Measurements from ENCODE around the gene THRA.

Gene THRA, protein sequence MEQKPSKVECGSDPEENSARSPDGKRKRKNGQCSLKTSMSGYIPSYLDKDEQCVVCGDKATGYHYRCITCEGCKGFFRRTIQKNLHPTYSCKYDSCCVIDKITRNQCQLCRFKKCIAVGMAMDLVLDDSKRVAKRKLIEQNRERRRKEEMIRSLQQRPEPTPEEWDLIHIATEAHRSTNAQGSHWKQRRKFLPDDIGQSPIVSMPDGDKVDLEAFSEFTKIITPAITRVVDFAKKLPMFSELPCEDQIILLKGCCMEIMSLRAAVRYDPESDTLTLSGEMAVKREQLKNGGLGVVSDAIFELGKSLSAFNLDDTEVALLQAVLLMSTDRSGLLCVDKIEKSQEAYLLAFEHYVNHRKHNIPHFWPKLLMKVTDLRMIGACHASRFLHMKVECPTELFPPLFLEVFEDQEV

DNA sequence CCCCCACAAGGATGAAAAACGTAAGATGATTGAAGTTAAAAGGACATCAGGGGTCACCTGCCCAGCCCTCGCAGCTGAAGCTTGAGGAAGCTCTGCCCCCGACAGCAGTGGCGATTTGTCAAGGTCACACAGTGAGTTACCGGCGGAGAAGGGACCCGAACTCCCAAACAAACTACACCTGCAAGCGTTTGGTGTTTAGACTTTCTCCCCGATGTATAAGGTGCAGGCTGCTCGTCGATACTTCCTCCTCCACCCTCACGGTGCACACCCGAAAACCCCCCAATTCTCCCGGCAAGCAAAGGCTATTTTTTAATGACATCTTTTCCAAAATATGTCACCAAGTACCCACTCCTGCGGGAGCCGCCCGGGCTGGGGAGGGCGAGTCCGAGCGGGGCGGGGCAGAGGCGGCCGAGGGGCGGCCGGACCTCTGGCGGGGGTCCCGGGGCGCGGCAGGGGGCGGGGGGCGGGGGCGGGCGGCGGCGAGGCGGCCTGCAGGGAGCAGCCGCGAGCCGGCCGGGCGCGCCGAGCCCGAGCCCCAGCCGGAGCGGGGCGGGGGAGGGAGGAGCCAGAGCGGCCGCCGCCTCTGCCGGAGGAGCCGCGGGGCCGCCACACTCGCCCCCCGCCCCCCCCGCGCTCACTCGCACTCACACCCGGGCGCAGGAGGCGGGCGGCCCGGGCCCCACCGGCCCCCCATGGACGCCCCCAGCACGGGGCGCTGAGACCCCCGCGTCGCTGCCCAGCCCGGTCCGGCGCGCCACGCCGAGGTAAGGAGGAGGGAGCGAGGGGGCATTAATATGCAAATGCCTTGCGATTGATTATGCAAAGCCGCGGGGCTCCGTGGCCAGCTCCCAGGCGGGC is at the start of gene THRA:
Gene THRA (plus strand): TSS at position 637 of the 858 bp plus-strand sequence. CDS start 11,524 bp downstream, outside the sequence.
- DNase-seq (ENCODE audit: low read depth), result no peak

DNA sequence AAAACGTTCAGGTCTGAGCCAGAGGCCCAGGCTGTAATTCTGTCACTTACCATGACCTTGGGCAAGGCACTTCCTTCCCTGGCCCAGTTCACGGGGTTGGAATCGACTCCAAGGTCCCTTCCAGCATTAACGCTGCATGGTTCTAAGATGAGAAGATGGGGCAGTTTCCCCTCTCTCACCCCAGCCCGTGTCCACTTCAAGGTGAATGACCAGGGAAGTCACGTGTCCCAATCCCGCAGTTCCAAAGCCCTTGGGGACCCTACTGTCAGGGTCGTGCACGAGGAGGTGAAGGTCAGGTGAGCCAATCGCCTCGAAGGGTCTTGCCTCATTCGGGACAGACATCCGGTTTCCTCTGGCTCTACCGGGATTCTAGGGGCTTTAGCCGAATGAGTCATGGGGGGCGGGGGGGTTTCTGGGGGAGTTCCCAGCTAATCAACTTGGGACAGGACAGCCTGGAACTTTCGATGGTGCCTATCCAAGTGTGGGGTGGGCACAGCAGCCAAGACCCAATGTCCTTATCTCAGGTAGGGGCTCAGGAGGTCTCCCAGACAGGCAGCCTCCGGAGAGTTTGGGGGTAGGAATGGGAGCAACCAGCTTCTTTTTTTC is 48.3 kb upstream of the THRA start:
- no peak for DNase-seq (ENCODE audit: low read depth)

DNA sequence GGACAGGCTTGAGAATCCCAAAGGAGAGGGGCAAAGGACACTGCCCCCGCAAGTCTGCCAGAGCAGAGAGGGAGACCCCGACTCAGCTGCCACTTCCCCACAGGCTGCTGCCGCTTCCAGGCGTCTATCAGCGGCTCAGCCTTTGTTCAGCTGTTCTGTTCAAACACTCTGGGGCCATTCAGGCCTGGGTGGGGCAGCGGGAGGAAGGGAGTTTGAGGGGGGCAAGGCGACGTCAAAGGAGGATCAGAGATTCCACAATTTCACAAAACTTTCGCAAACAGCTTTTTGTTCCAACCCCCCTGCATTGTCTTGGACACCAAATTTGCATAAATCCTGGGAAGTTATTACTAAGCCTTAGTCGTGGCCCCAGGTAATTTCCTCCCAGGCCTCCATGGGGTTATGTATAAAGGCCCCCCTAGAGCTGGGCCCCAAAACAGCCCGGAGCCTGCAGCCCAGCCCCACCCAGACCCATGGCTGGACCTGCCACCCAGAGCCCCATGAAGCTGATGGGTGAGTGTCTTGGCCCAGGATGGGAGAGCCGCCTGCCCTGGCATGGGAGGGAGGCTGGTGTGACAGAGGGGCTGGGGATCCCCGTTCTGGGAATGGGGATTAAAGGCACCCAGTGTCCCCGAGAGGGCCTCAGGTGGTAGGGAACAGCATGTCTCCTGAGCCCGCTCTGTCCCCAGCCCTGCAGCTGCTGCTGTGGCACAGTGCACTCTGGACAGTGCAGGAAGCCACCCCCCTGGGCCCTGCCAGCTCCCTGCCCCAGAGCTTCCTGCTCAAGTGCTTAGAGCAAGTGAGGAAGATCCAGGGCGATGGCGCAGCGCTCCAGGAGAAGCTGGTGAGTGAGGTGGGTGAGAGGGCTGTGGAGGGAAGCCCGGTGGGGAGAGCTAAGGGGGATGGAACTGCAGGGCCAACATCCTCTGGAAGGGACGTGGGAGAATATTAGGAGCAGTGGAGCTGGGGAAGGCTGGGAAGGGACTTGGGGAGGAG is 47.5 kb upstream of the THRA start, which contains the start of gene CSF3:
Gene CSF3 (plus strand): TSS at position 436 of the 993 bp plus-strand sequence. CDS start 35 bp downstream, at position 471.
- DNase-seq (ENCODE audit: low read depth), result no peak

DNA sequence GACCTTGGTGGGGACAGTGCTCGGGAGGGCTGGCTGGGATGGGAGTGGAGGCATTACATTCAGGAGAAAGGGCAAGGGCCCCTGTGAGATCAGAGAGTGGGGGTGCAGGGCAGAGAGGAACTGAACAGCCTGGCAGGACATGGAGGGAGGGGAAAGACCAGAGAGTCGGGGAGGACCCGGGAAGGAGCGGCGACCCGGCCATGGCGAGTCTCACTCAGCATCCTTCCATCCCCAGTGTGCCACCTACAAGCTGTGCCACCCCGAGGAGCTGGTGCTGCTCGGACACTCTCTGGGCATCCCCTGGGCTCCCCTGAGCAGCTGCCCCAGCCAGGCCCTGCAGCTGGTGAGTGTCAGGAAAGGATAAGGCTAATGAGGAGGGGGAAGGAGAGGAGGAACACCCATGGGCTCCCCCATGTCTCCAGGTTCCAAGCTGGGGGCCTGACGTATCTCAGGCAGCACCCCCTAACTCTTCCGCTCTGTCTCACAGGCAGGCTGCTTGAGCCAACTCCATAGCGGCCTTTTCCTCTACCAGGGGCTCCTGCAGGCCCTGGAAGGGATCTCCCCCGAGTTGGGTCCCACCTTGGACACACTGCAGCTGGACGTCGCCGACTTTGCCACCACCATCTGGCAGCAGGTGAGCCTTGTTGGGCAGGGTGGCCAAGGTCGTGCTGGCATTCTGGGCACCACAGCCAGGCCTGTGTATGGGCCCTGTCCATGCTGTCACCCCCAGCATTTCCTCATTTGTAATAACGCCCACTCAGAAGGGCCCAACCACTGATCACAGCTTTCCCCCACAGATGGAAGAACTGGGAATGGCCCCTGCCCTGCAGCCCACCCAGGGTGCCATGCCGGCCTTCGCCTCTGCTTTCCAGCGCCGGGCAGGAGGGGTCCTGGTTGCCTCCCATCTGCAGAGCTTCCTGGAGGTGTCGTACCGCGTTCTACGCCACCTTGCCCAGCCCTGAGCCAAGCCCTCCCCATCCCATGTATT is 46.5 kb upstream of the THRA start:
- DNase-seq (ENCODE audit: low read depth), result no peak

DNA sequence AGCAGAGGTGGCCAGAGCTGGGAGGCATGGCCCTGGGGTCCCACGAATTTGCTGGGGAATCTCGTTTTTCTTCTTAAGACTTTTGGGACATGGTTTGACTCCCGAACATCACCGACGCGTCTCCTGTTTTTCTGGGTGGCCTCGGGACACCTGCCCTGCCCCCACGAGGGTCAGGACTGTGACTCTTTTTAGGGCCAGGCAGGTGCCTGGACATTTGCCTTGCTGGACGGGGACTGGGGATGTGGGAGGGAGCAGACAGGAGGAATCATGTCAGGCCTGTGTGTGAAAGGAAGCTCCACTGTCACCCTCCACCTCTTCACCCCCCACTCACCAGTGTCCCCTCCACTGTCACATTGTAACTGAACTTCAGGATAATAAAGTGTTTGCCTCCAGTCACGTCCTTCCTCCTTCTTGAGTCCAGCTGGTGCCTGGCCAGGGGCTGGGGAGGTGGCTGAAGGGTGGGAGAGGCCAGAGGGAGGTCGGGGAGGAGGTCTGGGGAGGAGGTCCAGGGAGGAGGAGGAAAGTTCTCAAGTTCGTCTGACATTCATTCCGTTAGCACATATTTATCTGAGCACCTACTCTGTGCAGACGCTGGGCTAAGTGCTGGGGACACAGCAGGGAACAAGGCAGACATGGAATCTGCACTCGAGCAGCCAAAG is 45.2 kb upstream of the THRA start:
- DNase-seq (ENCODE audit: low read depth), result no peak

DNA sequence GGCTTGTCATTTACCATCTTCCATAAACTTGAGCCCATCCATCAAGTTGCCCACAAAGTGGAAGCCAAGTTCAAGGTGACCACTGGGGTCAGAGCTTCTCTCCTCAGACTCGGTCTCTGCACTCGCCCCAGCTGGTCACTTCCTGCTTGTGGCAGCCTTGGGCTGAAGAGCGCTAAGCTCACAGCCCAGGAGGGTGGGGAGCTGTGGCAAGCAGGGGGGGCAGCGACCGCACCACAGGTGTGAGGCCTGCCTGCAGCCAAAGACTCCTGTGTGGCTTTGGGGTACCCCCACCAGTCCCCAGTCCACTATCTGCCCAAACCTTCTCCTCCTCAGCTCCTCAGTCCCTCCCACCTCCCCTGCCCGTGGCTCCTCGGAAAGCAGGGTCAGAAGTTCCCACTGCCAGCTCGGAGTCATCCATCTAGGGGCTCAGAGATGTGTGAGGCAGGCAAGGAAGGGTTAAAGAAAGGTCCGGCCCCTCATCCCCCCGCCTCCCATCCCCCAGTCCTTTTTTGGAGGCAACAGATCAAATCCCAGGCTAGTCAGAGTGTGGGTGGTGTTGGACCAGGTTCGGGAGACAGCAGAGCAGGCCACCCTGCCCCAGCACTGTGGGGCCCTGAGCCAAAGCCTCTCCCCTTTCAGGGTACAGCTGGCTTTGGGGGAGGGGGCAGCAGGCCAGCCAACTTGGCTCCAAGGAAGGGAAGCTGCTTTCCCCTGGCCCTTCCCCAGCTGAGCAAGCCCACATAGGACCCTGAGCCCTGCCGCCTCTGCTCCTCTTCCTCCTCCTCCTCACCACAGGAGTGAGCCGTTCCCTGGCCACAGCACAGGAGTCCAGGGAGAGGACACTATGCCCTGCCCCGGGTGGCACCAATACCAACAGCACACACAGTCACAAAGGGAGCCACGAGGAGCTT is 44.3 kb upstream of the THRA start:
- no peak for DNase-seq (ENCODE audit: low read depth)

DNA sequence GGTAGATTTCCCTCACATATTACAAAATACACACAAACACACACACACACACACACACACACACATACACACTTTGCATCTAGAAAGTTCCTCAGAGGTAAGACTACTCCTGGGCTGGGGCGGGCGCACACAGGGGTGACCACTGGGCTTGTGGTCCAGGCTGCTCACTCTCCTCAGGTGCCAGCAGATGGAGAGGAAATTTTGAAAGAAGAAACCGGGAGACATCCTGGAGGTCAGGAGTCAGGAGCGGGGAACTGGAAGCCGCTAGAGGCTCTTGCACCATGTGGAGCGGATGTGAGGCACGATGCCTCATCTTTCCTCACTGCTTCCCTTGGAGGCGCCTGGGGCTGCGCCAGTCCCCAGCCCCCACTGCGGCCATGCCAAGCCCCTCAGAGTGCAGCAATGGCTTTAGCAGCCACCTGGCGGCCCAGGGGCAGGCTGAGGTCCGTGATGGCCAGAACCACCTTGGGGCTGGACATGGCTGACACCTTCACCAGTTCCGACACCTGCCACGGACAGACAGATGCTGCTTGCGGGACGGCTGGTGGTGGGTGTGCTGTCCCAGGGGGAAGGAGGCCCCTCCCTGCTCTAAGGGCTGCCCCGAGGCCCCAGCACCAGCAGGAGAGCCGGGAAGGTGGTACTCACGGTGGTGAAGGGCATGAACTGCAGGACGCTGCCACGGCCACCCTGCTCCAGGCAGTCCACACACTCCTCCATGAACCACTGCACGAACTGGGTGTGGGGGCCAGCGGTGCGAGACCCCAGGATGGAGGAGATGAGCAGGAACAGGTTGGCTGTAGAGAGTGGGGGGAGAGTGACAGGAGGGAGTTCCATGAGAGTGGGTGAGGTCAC is 43.4 kb upstream of the THRA start:
- no peak for DNase-seq (ENCODE audit: low read depth)

DNA sequence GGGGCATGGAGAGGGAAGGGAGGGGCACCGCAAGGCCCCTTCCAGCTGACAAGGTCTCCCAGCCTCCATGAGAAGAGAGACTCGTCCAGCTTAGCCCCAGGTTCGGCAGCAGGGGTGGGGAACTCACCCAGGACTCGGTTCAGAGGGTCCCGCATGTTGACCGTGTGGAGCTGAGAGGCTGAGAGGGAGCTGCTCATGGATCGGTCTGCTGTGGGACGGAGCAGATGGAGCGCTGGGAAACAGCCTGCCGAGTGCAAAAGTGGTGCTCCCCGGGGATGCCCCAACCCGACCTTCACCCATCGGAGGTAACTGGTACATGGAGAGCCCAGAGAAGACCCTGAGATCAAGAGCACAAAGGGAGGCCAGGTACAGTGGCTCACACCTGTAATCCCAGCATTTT is 42.6 kb upstream of the THRA start:
- no peak for DNase-seq (ENCODE audit: low read depth)

DNA sequence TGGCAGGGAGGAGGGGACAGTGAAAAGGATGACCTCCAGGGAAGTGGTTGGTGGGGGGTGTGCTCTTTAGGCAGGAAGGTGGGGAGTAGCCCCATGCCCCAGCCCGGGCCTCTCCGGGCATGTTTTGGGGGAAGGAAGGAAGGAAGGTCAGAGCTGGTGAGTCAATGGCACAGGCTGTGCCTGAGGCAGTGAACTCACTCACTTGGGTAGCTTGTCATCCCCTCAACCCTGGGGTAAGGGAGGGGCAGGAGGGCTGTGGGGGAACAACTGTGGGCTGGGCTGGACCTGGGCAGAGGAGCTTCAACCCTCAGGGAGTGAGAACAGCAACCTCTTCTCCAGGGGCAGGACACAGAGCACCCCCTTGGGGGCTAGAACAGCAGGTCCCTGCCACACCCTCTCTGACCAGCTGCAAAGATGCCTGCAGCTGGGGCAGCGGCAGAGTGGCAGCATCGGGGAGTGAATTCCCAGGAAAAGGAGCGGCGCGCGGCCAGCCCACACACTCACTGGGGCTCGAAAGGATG is 41.3 kb upstream of the THRA start:
- peak; percentile 42 for DNase-seq (ENCODE audit: low read depth)

DNA sequence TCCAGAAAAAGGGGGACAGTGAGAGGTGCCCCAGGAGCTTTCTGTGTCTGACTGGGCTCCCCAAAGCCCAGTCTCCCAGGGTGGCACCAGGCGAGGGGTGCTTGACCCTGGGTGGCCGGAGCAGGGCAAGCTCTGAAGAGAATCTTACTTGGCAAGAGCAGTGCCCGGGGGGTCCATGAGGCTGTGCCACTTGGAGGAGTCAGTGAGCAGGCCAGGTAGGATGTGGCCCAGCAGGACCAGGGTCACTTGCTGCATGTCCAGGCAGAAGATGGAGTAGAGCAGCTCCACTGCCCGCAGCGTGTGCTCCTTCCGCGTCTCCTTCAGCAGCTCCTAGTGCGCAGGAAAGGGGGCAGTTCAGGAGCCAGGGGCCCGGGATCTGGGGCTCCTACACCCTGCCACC is 40.3 kb upstream of the THRA start:
- no peak for DNase-seq (ENCODE audit: low read depth)

DNA sequence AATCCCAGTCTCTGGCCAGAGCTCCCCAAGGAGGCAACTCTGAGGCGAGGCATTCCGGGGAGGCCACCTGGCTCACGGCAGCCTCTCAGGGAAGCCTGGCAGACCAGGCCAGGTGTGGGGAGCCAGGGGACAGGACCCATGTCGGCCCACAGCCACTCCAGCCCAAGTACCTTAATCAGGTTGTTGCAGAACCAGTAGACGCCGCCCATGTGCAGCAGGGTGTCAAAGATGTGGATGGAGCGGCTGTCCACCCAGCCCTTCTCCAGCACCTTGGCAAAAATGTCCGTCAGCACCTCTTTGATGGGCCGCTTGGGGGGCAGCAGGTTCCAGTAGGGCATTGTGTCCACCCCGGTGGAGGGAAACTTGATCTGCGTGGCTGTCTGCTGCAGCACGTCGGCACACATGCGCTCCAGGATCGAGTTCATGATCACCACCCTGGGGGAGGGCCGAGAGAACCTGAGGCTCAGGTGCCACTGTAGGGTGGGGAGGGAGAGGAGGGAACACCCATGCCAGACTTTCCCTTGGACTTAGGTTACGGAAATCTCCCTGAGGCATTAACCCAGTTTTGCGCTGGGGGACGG is 39.7 kb upstream of the THRA start:
- no peak for DNase-seq (ENCODE audit: low read depth)

DNA sequence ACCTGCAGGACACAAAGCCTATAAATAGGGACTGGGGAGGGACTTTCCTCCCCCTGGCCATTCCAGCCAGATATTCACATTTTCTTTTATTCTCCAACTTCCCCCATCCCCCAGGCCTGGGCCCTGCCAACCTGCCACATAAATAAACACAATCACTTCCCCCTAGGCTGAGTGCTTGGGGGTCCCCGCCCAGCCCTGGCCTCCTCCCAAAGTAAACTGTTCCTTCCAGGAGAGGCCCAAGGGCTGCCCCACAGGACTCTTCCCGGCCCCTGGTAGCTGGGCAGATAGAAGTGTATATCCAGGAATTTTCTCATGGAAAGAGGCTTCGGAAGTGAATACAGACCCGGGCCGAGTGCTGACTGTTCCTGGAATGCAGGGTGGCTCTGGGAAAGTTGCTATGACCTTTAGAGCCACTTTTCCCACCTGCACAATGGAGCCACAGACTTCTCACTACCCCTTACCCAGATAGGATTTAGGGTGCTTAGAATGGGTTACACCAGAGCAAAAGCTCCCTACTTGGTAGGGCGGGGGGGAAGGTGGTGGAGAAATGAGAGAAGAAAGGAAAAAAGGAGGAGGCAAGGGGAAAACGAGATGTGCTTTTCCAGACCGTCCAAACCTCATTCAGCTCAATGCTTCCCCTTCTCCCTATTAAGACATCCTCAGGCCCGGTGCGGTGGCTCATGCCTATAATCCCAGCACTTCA is 39.0 kb upstream of the THRA start:
- no peak for DNase-seq (ENCODE audit: low read depth)

DNA sequence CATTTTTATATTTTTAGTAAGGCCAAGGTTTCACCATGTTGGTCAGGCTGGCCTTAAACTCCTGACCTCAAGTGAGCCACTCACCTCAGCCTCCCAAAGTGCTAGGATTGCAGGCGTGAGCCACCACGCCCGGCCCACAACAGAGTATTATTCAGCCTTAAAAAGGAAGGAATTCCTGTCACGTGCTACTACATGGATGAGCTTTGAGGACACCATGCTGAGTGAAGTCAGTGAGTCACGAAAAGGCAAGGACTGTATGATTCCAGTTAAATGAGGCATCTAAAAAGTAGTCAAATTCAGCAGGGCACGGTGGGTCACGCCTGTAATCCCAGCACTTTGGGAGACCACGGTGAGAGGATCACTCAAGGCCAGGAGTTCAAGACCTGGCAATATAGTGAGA is 37.9 kb upstream of the THRA start:
- DNase-seq (ENCODE audit: low read depth), result no peak

DNA sequence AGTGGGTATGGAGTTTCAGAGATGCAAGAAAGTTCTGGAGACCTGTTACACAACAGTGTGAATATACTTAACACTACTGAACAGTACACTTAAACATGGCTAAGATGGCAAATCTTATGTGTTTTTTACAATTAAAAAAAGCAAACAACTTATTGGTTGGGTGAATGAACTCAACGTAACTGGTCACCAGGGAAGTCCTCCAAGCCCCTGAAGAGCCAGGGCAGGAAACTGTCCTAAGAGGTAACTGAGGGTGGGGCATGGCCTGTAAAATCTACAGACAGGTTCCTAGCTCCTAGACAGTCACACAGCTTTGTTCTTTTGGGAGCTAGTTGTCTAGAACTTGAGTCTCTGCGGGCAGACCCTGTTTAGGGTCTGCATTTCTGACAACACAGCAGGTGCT is 37.2 kb upstream of the THRA start:
- no peak for DNase-seq (ENCODE audit: low read depth)

DNA sequence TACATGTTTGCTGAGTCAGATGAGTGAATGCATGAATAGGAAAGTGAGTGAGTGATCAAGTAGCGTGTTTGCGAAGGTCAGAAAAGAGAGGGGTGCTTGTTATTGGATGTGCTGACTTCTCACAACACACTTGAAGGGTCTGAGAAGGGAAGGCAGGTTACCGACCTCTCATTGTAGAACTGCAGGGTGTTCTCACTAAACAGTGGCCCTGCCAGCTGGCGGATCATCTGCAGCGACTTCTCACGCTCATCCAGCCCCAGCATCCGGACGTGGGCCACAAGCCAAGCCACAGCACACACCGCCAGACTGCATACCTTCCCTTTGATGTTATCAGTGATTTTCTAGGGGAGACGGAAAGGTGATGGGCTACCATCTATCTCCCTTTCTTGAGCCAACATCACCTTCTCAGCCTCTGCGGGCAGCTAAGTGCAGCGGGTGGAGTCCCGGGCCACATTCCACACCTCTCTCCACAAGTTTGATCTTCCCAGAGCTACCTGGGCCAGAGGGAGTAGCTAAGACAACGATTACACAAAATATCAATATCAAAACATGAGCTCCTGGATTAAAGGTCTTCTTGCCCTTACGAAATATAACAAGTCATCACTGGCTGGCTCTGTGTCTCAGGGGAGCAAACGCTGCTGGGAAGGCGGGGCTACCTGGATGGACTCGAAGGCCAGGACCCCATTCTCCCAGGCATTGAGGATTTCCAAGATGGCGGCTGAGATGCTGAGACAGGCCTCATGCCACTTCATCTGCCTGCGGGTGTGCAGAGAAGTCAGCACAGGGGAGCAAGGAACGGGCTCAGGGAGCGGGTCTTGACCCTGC is 36.6 kb upstream of the THRA start:
- DNase-seq (ENCODE audit: low read depth), result no peak
